IPS DF 4.7 (cell line): Measurements from ENCODE around the gene OR4F3.
"Not testable (repeated sequence)": the region's sequence is repeated elsewhere in the genome, so short reads cannot be mapped to it uniquely, and the experiment has no call there.

ENCODE experiments used
- DNase-seq: peaks from one replicate; pipeline ENCODE4 v3.0.0-alpha.2; 2013; ENCODE audit warnings: low spot score; ENCODE audit errors: extremely low read depth

OR4F3 gene

GRCh38 chr5:181366968-181367367, at the start of gene OR4F3:
Gene OR4F3, plus strand, starts transcription at chr5:181367268.
- DNase-seq = not testable (repeated sequence)
